Left lobe of liver (tissue), 2 donors: ENCODE results near the gene TMEFF2. TPM values are rescaled to one million over a fixed set of nuclear protein-coding genes. Genes with fewer than 3 reads are reported as not detected.
A peak's percentile ranks its signal among the peaks of the same experiment; 100 is the strongest.

ENCODE experiments used
- ATAC-seq: fragments of 200-7000 bp; cut with Tn5 transposase; one replicate; pipeline ENCODE4 v1.9.1; 2020; ENCODE audit warnings: mild to moderate bottlenecking, moderate library complexity
- DNase-seq: peaks from one replicate; pipeline ENCODE4 v3.0.0-alpha.2; 2020; ENCODE audit warnings: low spot score
- total RNA-seq: library from RNA; stranded (reverse); gene quantifications from one replicate; pipeline ENCODE4 v1.2.1, GENCODE V29; 2021
- donor health status: DM: no; HTN: no; CAD: no; lungs with moderate emphysema.
- donor health status: DM: no; HTN: yes; CAD: no.

TMEFF2 gene
- total RNA-seq, 1 donor from 2014 or later, result not detected

DNA sequence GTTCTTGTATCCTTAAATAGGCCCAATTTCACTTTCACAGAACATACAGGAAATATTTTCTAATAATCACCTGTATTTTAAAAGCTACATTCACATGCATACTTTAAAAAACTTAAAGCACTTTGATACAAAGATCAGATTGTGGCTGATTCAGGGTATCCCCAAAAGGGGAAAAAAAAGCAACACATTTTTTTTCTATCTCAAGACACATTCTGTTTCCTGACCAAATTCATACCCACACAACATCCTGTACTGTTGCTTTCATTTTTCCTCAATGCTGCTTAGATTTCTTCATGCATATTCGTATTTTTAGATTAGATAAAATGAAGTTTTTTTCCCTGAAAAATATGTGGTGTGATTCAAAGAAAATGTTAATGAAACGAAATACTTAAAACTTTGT lies 122.5 kb downstream of the TMEFF2 start:
- DNase-seq (no peak), ATAC-seq (no peak)

DNA sequence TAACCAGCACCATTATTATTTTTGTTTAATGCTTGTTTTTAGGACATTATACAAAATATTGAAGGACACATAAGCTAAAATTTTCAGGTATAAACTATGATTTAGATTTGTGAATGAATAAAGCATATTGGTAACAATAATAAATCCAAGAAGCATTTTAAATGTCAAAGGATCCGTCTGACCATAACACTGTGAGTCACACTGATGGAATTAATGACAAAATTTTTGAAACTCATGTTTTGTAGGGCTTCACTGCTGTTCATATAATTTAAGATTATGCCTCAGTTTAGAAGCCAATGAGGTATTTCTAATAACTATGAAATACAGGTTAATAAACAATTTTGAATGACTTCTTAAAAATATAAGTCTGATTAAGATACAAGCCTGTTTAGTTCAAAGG lies 124.6 kb downstream of the TMEFF2 start:
- no peak for ATAC-seq
- no peak for DNase-seq

GRCh38 chr2:192069417-192069816 lies 125.3 kb downstream of the TMEFF2 start:
- ATAC-seq (peak; percentile 79), DNase-seq (no peak)

DNA sequence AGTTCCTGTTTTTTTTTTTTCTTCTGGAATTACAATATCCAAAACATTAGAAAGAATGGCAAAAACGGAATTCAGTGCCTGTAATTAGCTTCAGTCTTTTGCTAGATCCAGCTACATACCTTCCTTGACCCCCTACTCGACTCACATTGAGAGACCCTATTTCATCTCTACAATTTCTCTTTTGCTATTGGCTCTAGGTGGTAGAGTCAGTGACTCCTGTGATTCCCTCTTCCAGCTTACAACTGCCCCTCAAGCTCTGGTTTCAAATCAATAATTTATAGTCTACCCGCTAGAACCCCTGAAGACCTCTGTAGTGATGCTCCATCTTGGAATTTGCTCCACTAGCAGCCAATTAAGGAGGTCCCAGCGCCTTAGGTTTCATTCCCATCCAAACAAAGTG lies 125.8 kb downstream of the TMEFF2 start:
- DNase-seq (no peak), ATAC-seq (peak; percentile 52)

GRCh38 chr2:192067631-192068030 lies 127.1 kb downstream of the TMEFF2 start:
- ATAC-seq (no peak), DNase-seq (no peak)

DNA sequence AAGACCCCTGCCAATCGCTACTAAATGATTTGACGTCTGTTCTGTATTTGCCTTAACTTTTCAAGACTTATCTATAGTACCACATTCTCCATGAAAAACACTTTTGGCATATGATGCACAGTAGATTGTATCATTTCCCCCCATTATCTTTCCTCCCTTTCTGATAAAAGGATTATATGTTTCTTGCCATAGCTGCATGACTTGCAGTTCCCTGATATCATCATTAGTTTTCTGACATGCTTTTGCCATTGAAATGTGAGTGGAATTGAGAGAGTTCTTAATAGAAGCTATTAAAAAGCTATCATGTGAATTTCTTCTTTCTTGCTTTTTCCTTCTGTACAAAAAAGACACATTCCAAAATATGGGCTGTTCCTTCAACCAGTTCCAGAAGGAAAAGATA lies 130.3 kb downstream of the TMEFF2 start:
- ATAC-seq, result no peak
- DNase-seq, result no peak

GRCh38 chr2:192060161-192060560 lies 134.6 kb downstream of the TMEFF2 start:
- ATAC-seq, result no peak
- DNase-seq, result no peak

- DNase-seq (no peak), ATAC-seq (no peak)
Measured at GRCh38 chr2:192059266-192059665, 135.5 kb downstream of the TMEFF2 start.

GRCh38 chr2:192053921-192054320 lies 140.8 kb downstream of the TMEFF2 start:
- DNase-seq (no peak), ATAC-seq (no peak)

DNA sequence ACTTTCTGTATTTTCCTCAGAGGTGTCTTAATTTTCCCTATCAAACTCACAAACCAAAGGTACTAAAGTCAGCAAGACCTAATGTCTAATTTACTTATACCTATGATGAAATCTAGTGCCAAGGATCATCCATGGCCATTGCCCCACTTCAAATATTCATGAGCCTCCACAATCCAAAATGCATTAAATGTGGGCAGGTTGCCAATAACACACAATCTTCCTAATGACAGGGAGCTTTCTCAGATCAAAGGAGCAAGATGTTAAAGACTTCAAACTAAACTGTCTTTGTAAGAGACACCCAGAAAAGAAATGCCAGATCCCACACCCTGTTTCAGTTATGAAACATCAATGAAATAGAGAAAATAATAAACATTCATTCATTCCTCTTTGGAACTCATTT lies 143.2 kb downstream of the TMEFF2 start:
- DNase-seq (no peak), ATAC-seq (no peak)

- ATAC-seq (no peak), DNase-seq (no peak)
Measured at GRCh38 chr2:192049362-192049761, 145.4 kb downstream of the TMEFF2 start.

- DNase-seq (no peak), ATAC-seq (no peak)
Measured at GRCh38 chr2:192047315-192048107, 147.2 kb downstream of the TMEFF2 start.

GRCh38 chr2:192044496-192044895 lies 150.2 kb downstream of the TMEFF2 start:
- DNase-seq (no peak), ATAC-seq (no peak)

DNA sequence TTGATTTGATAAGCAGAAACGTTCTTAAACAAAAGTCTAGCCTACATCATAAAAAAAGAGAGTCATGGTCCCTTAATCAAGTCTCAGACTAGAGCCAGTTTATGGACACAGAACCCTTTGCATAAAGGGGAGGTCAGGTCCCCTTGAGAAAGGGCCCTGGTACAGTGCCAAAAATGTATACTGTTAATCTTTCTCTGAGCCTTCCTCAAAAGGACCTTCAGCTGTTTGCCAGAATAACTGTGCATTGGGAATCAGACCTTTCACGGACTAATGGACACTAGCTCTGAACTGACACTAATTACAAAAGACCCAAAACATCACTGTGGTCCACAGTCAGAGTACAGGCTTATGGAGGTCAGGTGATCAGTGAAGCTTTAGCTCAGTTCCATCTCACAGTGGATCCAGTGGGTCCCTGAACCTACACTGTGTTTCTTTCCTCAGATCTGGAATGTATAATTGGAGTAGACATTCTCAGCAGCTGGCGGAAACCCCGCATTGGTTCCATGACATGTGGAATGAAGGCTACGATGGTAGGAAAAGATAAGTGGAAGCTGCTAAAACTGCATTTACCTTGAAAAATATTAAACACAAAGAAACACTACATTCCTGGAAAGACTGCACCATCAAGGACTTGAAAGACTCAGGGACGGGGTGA lies 151.4 kb downstream of the TMEFF2 start:
- ATAC-seq (no peak), DNase-seq (no peak)

DNA sequence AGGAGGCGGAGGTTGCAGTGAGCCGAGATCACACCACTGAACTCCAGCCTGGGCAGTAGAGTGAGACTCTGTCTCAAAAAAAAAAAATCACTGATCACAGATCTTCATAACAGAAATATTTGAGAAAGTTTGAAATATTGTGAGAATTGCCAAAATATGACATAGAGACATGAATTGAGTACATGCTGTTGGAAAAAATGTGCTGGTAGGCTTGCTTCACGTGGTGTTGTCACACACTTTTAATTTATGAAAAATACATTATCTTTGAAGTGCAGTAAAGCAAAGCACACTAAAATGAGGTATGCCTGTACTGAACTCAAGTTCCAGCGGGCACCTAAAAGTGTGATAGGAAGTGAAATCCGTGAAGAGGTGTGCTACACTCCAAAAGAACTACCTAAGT lies 152.6 kb downstream of the TMEFF2 start:
- ATAC-seq (no peak), DNase-seq (no peak)

DNA sequence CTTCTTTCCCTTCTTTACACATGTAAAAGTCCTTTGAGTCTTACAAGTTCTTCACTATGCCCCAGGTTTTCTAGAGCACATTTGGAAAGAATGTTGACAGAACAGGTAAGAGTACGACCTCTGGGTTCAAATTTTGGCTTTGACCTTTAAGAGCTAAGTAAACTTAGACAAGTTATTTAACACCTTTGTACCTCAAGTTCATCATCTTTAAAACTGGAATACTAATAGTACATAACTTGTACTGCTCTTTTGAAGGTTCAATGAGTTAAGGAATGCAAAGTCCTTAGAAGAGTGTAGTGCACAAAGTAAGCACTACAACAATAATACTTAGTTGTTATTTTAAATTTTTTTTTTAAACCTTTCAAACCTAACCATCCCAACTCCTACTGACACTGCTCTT lies 156.6 kb downstream of the TMEFF2 start:
- DNase-seq (no peak), ATAC-seq (no peak)

DNA sequence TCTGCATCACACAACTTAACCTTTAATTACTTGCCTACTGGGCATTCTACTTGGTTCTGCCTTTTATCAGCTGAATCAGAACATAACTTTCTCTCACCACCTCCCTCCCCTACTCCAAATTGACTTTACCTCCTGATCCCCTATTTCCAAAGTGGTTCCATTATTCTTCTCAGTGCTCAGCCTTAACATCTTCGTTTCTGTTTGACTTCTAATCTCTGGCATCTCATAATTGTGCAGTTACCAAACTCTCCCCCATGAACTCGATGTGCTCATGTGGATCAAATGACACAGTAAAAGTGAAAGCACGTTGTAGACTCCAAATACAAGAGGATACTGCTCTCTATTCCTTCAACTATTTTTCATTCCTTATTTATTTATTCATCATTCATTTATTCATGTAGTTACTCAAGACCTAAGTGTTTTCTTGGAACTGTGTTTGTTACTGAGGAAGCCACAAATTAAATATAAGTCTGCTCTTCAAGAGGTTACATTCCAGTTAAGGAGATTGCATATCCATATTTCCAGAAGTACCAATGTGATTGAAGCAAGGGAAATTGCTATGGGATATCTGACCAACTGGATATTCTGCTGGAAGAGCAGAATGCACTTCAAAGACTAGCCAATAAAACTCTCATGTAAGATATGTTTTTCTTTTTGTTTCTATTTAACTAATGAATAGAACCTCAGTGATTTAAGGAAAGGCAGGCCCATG lies 158.8 kb downstream of the TMEFF2 start:
- no peak for DNase-seq
- ATAC-seq, result peak; percentile 81

DNA sequence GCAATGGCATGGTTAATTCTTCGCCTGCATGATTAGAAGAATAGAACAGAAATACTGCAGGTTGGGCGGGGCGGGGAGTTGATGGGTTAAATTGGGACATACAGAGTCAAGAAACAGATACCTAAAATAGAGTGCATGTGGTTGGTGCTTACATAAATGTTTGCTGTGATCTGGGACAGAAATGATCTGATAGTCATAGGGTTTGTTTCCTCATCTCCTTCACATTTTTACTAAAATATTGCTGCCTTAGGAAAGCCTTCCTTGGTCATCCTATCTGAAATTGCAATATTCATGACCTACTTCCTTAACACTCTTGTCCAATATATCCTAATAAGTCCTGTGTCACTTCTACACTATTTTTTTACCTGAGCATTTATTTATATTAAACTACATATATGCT lies 163.9 kb downstream of the TMEFF2 start:
- DNase-seq, result no peak

DNA sequence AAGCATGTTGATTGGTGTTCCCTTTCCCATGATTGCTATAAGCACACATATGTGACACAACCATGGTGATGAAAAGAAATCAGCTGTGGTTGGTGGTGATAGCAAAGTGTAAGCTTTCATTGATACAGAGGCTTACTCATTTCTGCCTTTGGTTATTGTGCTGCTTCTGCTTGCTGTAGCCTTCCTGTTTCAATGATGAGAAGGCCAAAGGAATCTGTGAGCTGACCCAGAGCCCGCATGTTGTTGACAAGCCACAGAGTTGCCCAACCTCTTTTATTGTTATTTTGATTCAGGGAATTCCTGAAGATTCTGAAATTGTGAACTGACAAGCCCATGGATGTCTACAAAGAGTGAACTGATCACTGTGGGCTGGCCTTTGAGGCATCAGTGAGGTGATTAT lies 164.4 kb downstream of the TMEFF2 start:
- ATAC-seq (no peak), DNase-seq (no peak)

More for the DNA sequence above, 163.9 kb downstream of the TMEFF2 start:
- ATAC-seq, result no peak

- ATAC-seq (no peak), DNase-seq (no peak)
Measured at GRCh38 chr2:192029089-192029488, 165.6 kb downstream of the TMEFF2 start.

- DNase-seq (no peak), ATAC-seq (no peak)
Measured at GRCh38 chr2:192026825-192027120, 168.0 kb downstream of the TMEFF2 start.
